Heart left ventricle (tissue), 13 donors: ENCODE data around the gene ERFL.

Experiments
- POLR2A ChIP-seq, 2 donors: fragments of 450-650 bp; IDR thresholded peaks; one replicate each; pipeline ENCODE4 v1.6.1; 2017; ENCODE audit warnings: antibody characterized with exemption in 2 of 2, mild to moderate bottlenecking in 2 of 2, moderate library complexity in 2 of 2
- TF ChIP-seq, protein P1 (sequence below), 12 donors: fragments of 200-600 bp; sonication (generic) in 4 of 12; IDR thresholded peaks; one replicate each; pipeline versions ENCODE4 v1.5.0 to v1.8.0; 2018 to 2022; ENCODE audit warnings: antibody characterized with exemption in 12 of 12, mild to moderate bottlenecking in 5 of 12
- donor health status: ischemic (EF 13 %, LVEDD 7.1; RV severe dilation, severe dysfunction).
- donor health status: DM: no; HTN: yes; CAD: no.
- donor health status: DM: no; HTN: no; CAD: no.
- donor health status: ischemic (EF 25% LVEDD 6.9; RV normal size, moderate dysfunction).
- donor health status: ischemic (EF 25% LVEDD 5.7; RV mildly dilated, moderate dysfunction).
- donor health status: ischemic (EF 35%, LVEDD 5.7; RV mildly dilated, moderate dysfunction).
- donor health status: nonischemic (EF 11% LVEDD 7.7; RV severe dilation, severe dysfunction).
- donor health status: DM: yes; HTN: yes; CAD: no.
- donor health status: PGD.
- donor health status: ischemic (EF 29% LVEDD 5.4; RV normal size, mild dysfunction).
- donor health status: nonischemic (EF 23%, LVEDD 6.1; RV moderate dilation, normal function).

DNA sequence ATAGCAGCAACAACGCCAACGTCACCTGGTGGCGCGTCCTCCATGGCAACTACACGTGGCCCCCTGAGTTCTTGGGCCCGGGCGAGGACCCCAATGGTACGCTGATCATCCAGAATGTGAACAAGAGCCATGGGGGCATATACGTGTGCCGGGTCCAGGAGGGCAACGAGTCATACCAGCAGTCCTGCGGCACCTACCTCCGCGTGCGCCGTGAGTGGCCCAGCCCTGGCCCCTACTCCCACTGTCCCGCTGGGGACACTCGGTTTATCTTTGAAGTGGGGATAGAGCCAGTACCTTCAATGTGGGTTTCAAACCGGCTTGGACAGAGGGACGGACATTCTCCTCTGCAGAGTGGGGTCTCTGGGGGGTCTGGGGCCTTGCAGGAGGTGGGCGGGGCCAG is 49.2 kb downstream of the ERFL start:
- TF ChIP-seq, protein P1, sequence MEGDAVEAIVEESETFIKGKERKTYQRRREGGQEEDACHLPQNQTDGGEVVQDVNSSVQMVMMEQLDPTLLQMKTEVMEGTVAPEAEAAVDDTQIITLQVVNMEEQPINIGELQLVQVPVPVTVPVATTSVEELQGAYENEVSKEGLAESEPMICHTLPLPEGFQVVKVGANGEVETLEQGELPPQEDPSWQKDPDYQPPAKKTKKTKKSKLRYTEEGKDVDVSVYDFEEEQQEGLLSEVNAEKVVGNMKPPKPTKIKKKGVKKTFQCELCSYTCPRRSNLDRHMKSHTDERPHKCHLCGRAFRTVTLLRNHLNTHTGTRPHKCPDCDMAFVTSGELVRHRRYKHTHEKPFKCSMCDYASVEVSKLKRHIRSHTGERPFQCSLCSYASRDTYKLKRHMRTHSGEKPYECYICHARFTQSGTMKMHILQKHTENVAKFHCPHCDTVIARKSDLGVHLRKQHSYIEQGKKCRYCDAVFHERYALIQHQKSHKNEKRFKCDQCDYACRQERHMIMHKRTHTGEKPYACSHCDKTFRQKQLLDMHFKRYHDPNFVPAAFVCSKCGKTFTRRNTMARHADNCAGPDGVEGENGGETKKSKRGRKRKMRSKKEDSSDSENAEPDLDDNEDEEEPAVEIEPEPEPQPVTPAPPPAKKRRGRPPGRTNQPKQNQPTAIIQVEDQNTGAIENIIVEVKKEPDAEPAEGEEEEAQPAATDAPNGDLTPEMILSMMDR (IDR thresholded peaks at IDR 0.05), result no peak
- no peak for TF ChIP-seq POLR2A (IDR thresholded peaks at IDR 0.05)
